ENCODE results near the gene CCDC194.
"Not testable (repeated sequence)": the region's sequence is repeated elsewhere in the genome, so short reads cannot be mapped to it uniquely, and the experiment has no call there.

The CCDC194 gene

GRCh38 chr19:17365361-17365760 is 28.6 kb downstream of the CCDC194 start:
- no peak for DNase-seq

DNA sequence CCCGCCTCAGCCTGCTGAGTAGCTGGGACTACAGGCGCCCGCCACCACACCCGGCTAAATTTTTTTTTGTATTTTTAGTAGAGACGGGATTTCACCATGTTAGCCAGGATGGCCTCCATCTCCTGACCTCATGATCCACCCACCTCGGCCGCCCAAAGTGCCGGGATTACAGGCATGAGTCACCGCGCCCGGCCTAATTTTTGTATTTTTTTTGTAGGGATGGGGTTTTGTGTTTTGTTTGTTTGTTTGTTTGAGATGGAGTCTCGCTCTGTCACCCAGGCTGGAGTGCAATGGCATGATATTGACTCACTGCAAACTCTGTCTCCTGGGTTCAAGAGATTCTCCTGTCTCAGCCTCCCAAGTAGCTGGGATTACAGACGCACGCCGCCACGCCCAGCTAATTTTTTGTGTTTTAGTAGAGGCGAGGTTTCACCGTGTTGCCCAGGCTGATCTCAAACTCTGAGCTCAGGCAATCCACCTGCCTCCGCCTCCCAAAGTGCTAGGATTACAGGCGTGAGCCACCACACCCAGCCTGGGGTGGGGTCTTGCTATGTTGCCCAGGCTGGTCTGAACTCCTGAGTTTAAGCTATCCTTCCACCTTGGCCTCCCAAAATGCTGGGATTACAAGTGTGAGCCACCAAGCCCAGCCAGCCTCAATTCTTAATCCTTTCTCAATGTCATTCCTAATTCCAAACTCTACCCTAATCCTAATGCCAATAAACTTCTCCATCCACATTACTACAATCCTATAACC is 30.0 kb downstream of the CCDC194 start:
- DNase-seq = not testable (repeated sequence)

- DNase-seq = no peak
Observed at GRCh38 chr19:17359905-17360800, 33.8 kb downstream of the CCDC194 start.

GRCh38 chr19:17358395-17358794 is 35.6 kb downstream of the CCDC194 start:
- DNase-seq = no peak

GRCh38 chr19:17357724-17358123 is 36.3 kb downstream of the CCDC194 start:
- no peak for DNase-seq

DNA sequence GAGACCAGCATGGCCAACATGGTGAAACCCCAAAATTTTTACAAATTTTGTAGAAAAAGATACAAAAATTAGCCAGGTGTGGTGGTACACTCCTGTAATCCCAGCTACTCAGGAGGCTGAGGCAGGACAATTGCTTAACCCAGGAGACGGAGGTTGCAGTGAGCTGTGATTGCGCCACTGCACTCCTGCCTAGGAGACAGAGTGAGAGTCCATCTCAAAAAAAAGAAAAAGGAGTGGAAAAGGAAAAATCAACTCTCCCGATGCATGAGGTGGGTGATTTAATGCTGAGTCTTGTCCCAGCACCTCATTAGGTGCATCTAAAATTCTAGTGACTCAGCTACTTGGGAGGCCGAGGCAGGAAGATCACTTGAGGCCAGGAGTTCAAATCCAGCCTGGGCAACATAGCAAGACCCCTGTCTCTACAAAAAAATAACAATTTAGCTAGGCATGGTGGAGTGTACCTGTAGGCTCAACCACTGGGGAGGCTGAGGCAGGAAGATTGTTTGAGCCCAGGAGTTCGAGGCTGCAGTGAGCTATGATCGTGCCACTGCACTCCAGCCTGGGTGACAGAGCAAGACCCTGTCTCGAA is 36.8 kb downstream of the CCDC194 start:
- no peak for DNase-seq

- DNase-seq = no peak
Observed at GRCh38 chr19:17353386-17353785, 40.6 kb downstream of the CCDC194 start.

DNA sequence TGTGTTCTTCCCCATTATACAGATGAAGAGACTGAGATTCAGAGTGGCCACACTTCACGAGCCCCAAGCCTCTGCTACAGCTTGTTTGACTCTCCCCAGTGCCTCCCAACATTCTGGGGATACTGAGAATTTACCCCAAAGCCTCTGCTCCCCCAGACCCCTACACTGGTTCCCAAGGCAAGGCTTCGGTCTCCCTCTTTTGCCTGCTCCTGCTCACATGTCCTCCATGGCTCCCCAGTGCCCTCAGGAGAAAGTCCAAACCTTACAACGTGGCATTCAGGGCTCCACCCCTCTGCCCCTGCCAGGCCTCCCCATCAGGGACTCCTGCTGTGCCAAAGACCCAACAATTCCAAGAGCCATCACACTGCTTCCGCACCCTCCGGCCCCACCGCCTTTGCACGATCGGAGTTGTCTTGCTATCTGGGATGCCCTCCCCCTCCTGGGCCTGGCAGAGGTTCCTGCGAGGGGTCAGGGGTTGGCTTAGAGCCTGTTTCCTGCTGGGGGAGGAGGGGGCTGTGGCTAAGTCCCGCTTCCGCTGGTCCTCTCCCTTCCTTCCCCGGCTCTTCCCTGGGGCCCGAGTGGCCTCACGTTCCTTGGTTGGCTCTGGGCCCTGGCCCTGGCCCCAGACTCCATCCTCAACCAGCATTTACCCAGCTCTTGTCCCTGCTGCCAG is 41.3 kb downstream of the CCDC194 start:
- DNase-seq = peak; percentile 27

DNA sequence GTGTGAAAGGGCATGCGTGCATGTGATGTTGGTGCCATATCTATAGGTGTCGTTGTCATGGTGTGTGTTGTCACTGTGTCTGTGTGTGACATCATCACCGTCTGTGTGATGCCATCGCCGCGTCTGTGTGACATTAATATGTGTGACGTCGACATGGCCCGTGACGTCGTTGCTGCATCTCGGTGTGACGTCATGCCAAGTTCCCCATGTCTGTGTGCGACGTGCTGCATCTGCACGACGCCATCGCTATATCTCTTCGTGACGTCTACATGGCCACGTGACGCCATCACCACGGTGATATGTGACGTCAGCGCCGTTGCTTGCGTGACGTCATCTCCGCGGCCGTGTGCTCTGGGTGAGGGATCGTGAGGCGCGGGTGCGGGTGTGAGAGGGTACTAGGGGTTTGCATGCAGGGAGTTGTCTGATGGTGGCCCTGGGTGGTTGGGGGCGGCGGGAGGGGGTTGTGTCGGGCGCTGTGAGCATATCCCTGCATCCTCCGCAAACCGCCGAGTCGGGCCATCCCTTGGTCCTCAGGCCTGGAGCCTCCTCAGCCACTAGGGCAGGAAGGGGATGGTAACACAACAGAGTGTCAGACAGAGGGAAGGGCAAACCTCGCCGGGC is 42.1 kb downstream of the CCDC194 start:
- peak; percentile 23 for DNase-seq

DNA sequence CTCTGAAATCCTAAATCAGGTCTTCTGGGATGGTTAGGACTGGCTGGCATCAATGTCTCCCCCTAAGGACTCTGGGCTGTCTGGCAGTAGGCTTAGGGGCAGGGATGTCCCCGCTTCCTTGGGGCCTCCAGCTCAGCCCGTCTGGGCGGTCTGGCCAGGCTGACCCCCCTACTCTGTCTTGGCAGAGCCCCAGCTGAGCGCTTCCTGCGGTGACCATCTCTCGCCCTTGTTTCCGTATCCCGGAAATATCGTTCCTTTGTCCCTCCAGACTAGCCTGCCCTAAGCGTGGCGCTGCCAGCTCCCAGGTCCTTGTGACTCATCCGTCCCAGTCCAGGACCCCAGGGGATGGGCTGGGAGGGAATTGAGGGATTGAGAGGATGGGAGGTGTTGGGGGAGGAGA is 45.3 kb downstream of the CCDC194 start:
- peak; percentile 89 for DNase-seq

GRCh38 chr19:17347877-17348276 is 46.1 kb downstream of the CCDC194 start:
- no peak for DNase-seq

- DNase-seq = no peak
Observed at GRCh38 chr19:17347361-17347760, 46.6 kb downstream of the CCDC194 start.

- peak; percentile 75 for DNase-seq
Observed at GRCh38 chr19:17346109-17346671, 47.8 kb downstream of the CCDC194 start.

DNA sequence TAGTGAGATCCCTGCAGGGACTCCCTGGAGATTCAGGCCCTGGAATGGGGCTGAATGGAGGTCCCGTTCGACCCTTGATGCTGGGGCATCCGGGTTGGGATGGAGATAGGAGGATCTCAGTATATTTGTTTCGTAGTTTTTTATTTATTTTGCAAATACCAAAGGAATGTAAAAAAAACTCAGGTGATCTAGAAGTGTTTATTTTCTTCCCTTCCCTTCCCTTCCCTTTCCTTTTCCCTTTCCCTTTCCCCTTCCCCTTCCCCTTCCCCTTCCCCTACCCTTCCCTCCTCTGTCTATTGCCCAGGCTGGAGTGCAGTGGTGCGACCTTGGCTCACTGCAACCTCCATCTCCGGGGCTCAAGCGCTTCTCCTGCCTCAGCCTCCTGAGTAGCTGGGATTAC is 52.2 kb downstream of the CCDC194 start:
- no peak for DNase-seq

DNA sequence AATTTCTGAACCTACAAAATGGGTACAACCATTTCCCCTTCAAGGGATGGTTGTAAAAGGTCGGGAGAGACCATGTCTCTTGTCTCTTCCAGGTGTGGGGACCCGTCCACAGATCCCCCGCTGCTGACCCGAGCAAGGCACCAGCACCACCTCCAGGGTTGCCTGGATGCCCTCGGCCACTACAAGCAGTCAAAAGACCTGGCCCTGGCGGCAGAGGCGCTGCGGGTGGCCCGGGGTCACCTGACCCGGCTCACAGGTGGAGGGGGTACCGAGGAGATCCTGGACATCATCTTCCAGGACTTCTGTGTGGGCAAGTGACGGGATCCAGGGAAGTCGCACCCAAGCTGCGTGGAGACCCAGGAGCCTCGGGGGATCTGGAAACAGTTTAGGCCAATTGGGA is 52.6 kb downstream of the CCDC194 start:
- DNase-seq = no peak

DNA sequence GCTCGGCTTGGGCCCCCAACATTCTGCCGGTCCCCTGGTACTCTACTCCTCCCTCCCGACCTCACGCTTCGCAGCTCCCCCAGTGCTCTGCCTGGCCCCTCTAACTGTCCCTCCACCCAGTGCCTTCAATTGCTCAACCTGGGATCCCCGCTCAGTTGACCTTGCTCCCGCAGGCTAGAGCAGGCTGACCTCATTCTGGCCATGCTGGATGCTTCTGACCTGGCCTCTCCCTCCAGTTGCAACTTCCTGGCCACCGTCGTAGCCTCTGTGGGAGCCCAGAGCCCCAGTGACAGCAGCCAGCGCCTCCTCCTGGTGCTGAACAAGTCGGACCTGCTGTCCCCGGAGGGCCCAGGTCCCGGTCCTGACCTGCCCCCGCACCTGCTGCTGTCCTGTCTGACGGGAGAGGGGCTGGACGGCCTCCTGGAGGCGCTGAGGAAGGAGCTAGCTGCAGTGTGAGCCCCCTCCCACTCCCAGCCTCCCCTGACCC is 53.1 kb downstream of the CCDC194 start:
- DNase-seq = no peak
